CD14-positive monocyte (primary cell): ENCODE data around the gene BORCS5. TPM values are rescaled to one million over a fixed set of nuclear protein-coding genes. Genes with fewer than 3 reads are reported as not detected.
A peak's percentile ranks its signal among the peaks of the same experiment; 100 is the strongest.

ENCODE experiments used
- DNase-seq, 3 donors: peaks; one replicate each; pipeline ENCODE4 v3.0.0-alpha.2; 2011 to 2022
- H2AFZ ChIP-seq: 2 replicates; pipeline ENCODE4 v1.6.0; 2012; ENCODE audit warnings: mild to moderate bottlenecking, low read depth, low read length, inconsistent platforms; ENCODE audit not compliant: insufficient read depth, poor library complexity, severe bottlenecking
- H3K27ac ChIP-seq, 2 donors: 1 replicate in 1 of 2; 2 replicates in 1 of 2; pipeline ENCODE4 v1.5.1; 2012 to 2013; ENCODE audit warnings: low read length in 2 of 2, control low read depth in 1 of 2, inconsistent platforms in 1 of 2, low read depth in 1 of 2, mild to moderate bottlenecking in 1 of 2
- H3K27me3 ChIP-seq, 2 donors: one replicate each; pipeline versions ENCODE4 v1.6.0 to v1.6.1; 2011 to 2013; ENCODE audit warnings: low read length in 2 of 2; ENCODE audit not compliant: control insufficient read depth in 2 of 2, insufficient read depth in 2 of 2
- H3K36me3 ChIP-seq, 2 donors: replicated peaks in 1 of 2; 1 replicate in 1 of 2; 2 replicates in 1 of 2; pipeline versions ENCODE4 v1.5.1 to v1.6.1; 2012 to 2013; ENCODE audit warnings: low read length in 2 of 2, control low read depth in 1 of 2, inconsistent platforms in 1 of 2, mild to moderate bottlenecking in 1 of 2; ENCODE audit not compliant: insufficient read depth in 2 of 2, control insufficient read depth in 1 of 2
- H3K4me1 ChIP-seq, 2 donors: 1 replicate in 1 of 2; 2 replicates in 1 of 2; pipeline versions ENCODE4 v1.5.1 to v1.6.1; 2012 to 2013; ENCODE audit warnings: low read length in 2 of 2, control low read depth in 1 of 2, inconsistent platforms in 1 of 2, mild to moderate bottlenecking in 1 of 2, moderate library complexity in 1 of 2; ENCODE audit not compliant: insufficient read depth in 2 of 2, control insufficient read depth in 1 of 2
- H3K4me2 ChIP-seq: replicated peaks from 2 replicates; pipeline ENCODE3; 2012; ENCODE audit warnings: low read length, moderate library complexity, mild to moderate bottlenecking; ENCODE audit not compliant: poor library complexity, severe bottlenecking; ENCODE audit errors: extremely low read depth
- H3K4me3 ChIP-seq, 3 experiments: fragments of 200-600 bp in 1 of 3; sonication (generic) in 1 of 3; replicated peaks in 1 of 3; 1 replicate in 2 of 3; 2 replicates in 1 of 3; pipeline ENCODE4 v1.5.1; 2011 to 2013; ENCODE audit warnings: low read length in 3 of 3, mild to moderate bottlenecking in 3 of 3, control low read depth in 2 of 3, low read depth in 2 of 3, inconsistent platforms in 1 of 3, moderate library complexity in 1 of 3
- H3K79me2 ChIP-seq: 2 replicates; pipeline ENCODE4 v1.6.0; 2012; ENCODE audit warnings: mild to moderate bottlenecking, control low read depth, inconsistent platforms, low read length, moderate library complexity; ENCODE audit not compliant: insufficient read depth
- H3K9ac ChIP-seq: 2 replicates; pipeline ENCODE4 v1.6.0; 2017; ENCODE audit warnings: low read length, mild to moderate bottlenecking; ENCODE audit not compliant: insufficient read depth, poor library complexity, severe bottlenecking
- H3K9me3 ChIP-seq, 2 donors: replicated peaks in 1 of 2; 1 replicate in 1 of 2; 2 replicates in 1 of 2; pipeline versions ENCODE4 v1.5.1 to v1.6.1; 2012 to 2013; ENCODE audit warnings: low read length in 2 of 2, control low read depth in 1 of 2; ENCODE audit not compliant: control insufficient read depth in 1 of 2, insufficient read depth in 1 of 2
- H4K20me1 ChIP-seq: 2 replicates; pipeline ENCODE4 v1.6.0; 2012; ENCODE audit warnings: mild to moderate bottlenecking, low read length, control low read depth, moderate library complexity; ENCODE audit not compliant: insufficient read depth
- H3K27ac Mint-ChIP-seq, 7 donors: one replicate each; pipeline ENCODE4 v1.8.0; 2020; ENCODE audit warnings: mild to moderate bottlenecking in 7 of 7, mixed read lengths in 7 of 7, moderate library complexity in 6 of 7, inconsistent platforms in 2 of 7
- H3K27me3 Mint-ChIP-seq, 3 donors: one replicate each; pipeline ENCODE4 v1.8.0; 2021 to 2022; ENCODE audit warnings: low read depth in 3 of 3, mild to moderate bottlenecking in 3 of 3, mixed read lengths in 3 of 3, moderate library complexity in 3 of 3, inconsistent platforms in 1 of 3
- H3K36me3 Mint-ChIP-seq, 2 donors: one replicate each; pipeline ENCODE4 v1.8.0; 2020; ENCODE audit warnings: mixed read lengths in 2 of 2, inconsistent platforms in 1 of 2, mild to moderate bottlenecking in 1 of 2
- H3K4me1 Mint-ChIP-seq: one replicate; pipeline ENCODE4 v1.8.0; 2020; ENCODE audit warnings: mild to moderate bottlenecking, mixed read lengths
- H3K4me3 Mint-ChIP-seq, 2 donors: one replicate each; pipeline ENCODE4 v1.8.0; 2020; ENCODE audit warnings: mild to moderate bottlenecking in 2 of 2, mixed read lengths in 2 of 2, moderate library complexity in 1 of 2
- H3K9me3 Mint-ChIP-seq, 7 donors: one replicate each; pipeline ENCODE4 v1.8.0; 2020 to 2022; ENCODE audit warnings: mixed read lengths in 7 of 7, mild to moderate bottlenecking in 6 of 7, moderate library complexity in 6 of 7, inconsistent platforms in 2 of 7
- WGBS: methylation state at CpG from one replicate; pipeline ENCODE4 v1.1.5; 2013; ENCODE audit warnings: missing lambda C conversion rate; ENCODE audit not compliant: insufficient coverage; 5-methylcytosine and 5-hydroxymethylcytosine counted together
- intact Hi-C, 2 donors: fragments of 100-400 bp; cut with micrococcal nuclease; formaldehyde crosslinking; loops; one replicate each; pipeline versions ENCODE4 v1.15.0 to v1.15.1; 2023
- polyA plus RNA-seq, 3 donors: library from polyadenylated mRNA; depleted of rRNA in 1 of 3; unstranded in 2 of 3; stranded (reverse) in 1 of 3; fragments of 300-500 nt in 2 of 3; fragments of >200 nt in 1 of 3; fragmentation: Illumina TruSeq in 2 of 3; gene quantifications; 1 replicate in 2 of 3; 2 replicates in 1 of 3; pipeline ENCODE4 v1.2.3, GENCODE V29; 2012 to 2021
- TF ChIP-seq, protein P1 (sequence below): fragments of 200-600 bp; IDR thresholded peaks from one replicate; pipeline ENCODE4 v1.8.0; 2022; ENCODE audit warnings: antibody characterized with exemption, mild to moderate bottlenecking

The BORCS5 gene
- polyA plus RNA-seq, 3 donors: 8.5 to 15.1 (median 9.6) TPM

DNA sequence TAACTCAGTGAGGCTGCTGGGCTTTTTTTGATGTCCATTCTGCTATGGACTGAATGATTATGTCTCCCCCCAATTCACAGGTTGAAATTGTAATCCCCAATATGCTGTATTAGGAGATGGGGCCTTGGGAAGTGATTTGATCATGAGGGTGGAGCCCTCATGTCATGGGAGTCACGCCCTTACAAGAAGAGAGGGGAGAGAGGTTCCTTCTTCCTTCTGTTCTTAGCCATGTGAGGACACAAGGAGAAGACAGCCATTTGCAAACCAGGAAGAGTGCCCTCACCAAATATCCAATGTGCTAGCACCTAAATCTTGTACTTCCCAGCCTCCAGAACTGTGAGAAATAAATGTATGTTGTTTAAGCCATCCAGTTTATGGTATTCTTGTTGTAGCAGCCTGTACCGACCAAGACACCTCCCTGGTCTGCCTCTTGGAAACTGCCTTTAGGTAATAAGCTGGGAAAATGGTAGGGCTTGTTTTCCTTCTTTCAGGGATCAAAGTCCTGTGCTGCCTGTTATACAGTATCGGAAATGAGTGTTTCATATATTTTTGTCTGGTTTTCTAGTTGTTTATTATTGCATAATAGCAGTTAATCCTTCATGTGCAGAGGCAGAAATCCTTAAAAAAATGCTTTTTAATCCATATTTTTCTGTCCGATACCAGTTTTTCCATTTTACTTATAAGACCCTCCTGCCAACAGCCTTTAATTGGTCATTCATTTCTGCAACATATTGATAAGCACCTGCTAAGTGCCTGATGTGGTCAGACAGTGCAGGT lies 16.3 kb downstream of the BORCS5 start:
- no peak overlapping the region for H3K4me2 ChIP-seq
- peaks cover 17 to 29% of the 10 kb centered on the region in 2 donors for H3K36me3 Mint-ChIP-seq
- no peak for DNase-seq
- peaks cover 0 to 8% of the 10 kb centered on the region in 2 donors for H3K4me1 ChIP-seq
- H3K4me3 ChIP-seq: no peak overlapping the region
- H3K9ac ChIP-seq: no peak overlapping the region
- no peak overlapping the region for H3K4me3 Mint-ChIP-seq
- WGBS: 89% methylated on average over 1 of the region's 4 CpGs
- TF ChIP-seq, protein P1, sequence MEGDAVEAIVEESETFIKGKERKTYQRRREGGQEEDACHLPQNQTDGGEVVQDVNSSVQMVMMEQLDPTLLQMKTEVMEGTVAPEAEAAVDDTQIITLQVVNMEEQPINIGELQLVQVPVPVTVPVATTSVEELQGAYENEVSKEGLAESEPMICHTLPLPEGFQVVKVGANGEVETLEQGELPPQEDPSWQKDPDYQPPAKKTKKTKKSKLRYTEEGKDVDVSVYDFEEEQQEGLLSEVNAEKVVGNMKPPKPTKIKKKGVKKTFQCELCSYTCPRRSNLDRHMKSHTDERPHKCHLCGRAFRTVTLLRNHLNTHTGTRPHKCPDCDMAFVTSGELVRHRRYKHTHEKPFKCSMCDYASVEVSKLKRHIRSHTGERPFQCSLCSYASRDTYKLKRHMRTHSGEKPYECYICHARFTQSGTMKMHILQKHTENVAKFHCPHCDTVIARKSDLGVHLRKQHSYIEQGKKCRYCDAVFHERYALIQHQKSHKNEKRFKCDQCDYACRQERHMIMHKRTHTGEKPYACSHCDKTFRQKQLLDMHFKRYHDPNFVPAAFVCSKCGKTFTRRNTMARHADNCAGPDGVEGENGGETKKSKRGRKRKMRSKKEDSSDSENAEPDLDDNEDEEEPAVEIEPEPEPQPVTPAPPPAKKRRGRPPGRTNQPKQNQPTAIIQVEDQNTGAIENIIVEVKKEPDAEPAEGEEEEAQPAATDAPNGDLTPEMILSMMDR: no peak
- H2AFZ ChIP-seq: peak overlapping the region; percentile 11
- H3K36me3 ChIP-seq: peaks cover 3 to 10% of the 10 kb centered on the region in 2 donors
- no peaks in the 10 kb centered on the region for H3K79me2 ChIP-seq
- H3K9me3 ChIP-seq: no peaks in the 10 kb centered on the region
- H3K27ac ChIP-seq: no peak overlapping the region
- H3K27ac Mint-ChIP-seq: peak overlapping the region in 2 of 7 donors; percentile 30
- no peaks in the 10 kb centered on the region for H3K27me3 ChIP-seq
- no peaks in the 10 kb centered on the region for H4K20me1 ChIP-seq
- no peaks in the 10 kb centered on the region for H3K27me3 Mint-ChIP-seq
- no peaks in the 10 kb centered on the region for H3K9me3 Mint-ChIP-seq
- peaks cover 8% of the 10 kb centered on the region for H3K4me1 Mint-ChIP-seq
- intact Hi-C loops: loop anchor here in 1 of 2 donors (10.0 kb wide), 1 partner anchor 332 kb away; no protein-coding TSS in a partner anchor

DNA sequence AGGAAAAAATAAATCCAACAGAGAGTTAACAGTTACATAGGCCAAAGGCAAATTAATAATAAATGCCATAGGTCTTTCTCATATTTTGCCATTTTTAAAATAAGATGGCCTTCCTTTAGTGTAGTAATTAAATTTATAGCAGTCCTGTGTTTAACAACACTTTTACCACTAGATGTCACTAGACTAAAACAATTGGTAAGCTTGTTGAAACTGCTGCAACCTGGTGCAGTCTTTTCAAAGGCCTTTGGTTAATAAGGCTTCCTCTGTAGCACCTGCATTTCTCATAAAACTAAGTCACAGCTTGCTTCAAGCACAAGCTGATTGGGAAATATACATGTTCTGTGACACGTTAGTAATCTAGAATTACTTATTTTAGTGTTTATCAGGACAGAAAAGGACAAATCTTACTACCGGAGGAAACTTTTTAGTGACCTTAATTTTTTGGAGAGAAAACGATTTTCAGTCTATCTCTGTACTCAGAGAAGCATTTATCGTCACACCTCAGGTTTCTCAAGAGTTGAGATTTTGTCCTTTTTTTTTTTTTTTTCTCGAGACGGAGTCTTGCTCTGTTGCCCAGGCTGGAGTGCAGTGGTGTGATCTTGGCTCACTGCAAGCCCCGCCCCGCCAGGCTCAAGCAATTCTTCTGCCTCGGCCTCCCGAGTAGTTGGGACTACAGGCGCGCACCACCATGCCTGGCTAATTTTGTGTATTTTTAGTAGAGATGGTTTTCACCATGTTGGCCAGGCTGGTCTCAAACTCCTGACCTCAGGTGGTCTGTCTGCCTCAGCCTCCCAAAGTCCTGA lies 20.0 kb downstream of the BORCS5 start:
- Mint-ChIP-seq H3K27me3 (peaks cover 0 to 2% (median 0%) of the 10 kb centered on the region in 3 donors), H3K36me3 (peaks cover 9 to 14% of the 10 kb centered on the region in 2 donors), H3K4me3 (no peak overlapping the region), H3K9me3 (no peaks in the 10 kb centered on the region), H3K4me1 (peaks cover 23% of the 10 kb centered on the region), H3K27ac (peak overlapping the region in 3 of 7 donors; percentile 78 to 82 (median 80))
- no peaks in the 10 kb centered on the region for H3K36me3 ChIP-seq
- intact Hi-C loops: loop anchor here (2.0 to 10.0 kb wide), 3 partner anchors 280 to 328 kb away; no protein-coding TSS in a partner anchor
- no peaks in the 10 kb centered on the region for H3K9me3 ChIP-seq
- no peak overlapping the region for H3K27ac ChIP-seq
- H3K79me2 ChIP-seq: no peaks in the 10 kb centered on the region
- no peaks in the 10 kb centered on the region for H4K20me1 ChIP-seq
- no peak overlapping the region for H3K4me2 ChIP-seq
- H3K4me3 ChIP-seq: no peak overlapping the region
- H3K9ac ChIP-seq: no peak overlapping the region
- peaks cover 16 to 22% of the 10 kb centered on the region in 2 donors for H3K4me1 ChIP-seq
- no peak overlapping the region for H2AFZ ChIP-seq
- 92% methylated on average over 8 of the region's 12 CpGs for WGBS
- TF ChIP-seq, protein P1: peak; percentile 74
- DNase-seq: peak; percentile 56 to 88 (median 69)
- no peaks in the 10 kb centered on the region for H3K27me3 ChIP-seq
